Memory B cell (primary cell): ENCODE measurements around the gene PDZD4.

Experiments used
- ATAC-seq: fragments of 150-1000 bp; cut with Tn5 transposase; 2 replicates; pipeline ENCODE4 v1.10.0; 2021; ENCODE audit warnings: low read depth, mild to moderate bottlenecking, moderate library complexity
- DNase-seq, 2 donors: peaks; one replicate each; pipeline ENCODE4 v3.0.0; 2022; ENCODE audit warnings: low spot score in 2 of 2
- H3K27ac Mint-ChIP-seq: one replicate; pipeline ENCODE4 v1.8.0; 2022; ENCODE audit warnings: mild to moderate bottlenecking, moderate library complexity, mixed read lengths
- H3K27me3 Mint-ChIP-seq: one replicate; pipeline ENCODE4 v1.8.0; 2022; ENCODE audit warnings: mixed read lengths
- H3K36me3 Mint-ChIP-seq: one replicate; pipeline ENCODE4 v1.8.0; 2022; ENCODE audit warnings: mild to moderate bottlenecking, mixed read lengths
- H3K4me1 Mint-ChIP-seq: one replicate; pipeline ENCODE4 v1.8.0; 2022; ENCODE audit warnings: mixed read lengths
- H3K4me3 Mint-ChIP-seq: one replicate; pipeline ENCODE4 v1.8.0; 2022; ENCODE audit warnings: mild to moderate bottlenecking, moderate library complexity, mixed read lengths
- H3K9me3 Mint-ChIP-seq: one replicate; pipeline ENCODE4 v1.8.0; 2022; ENCODE audit warnings: mixed read lengths

Gene PDZD4

DNA sequence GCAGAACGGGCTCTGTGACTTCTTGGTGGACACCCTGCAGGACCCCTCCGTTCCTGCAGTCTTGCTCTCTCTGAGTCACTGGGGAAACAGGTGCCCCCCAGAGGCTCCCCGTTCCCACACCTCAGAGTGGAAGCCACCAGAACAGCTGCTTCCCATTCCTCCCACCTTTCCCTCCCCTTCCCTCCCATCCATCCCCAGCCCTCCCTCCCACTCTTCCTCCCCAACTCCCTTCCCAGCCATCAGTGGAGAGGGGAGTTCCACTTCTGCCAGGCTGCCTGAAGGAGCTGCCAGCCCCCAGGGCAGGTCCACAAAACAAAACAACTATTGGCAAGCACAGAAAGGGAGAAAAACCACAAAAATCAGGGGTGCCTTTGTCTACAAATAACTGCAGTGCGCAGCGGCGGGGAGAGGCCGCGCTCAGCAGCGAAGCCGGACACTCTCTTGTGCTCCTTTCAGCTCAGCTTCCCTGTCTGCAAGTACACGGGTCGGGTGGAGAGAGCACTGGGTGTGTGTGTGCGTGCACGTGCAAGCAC lies 27.8 kb downstream of the PDZD4 start:
- Mint-ChIP-seq H3K36me3 (no peaks in the 10 kb centered on the region), H3K27ac (no peak overlapping the region), H3K9me3 (no peaks in the 10 kb centered on the region), H3K4me3 (no peak overlapping the region), H3K27me3 (no peaks in the 10 kb centered on the region), H3K4me1 (no peaks in the 10 kb centered on the region)
- DNase-seq (no peak), ATAC-seq (no peak)

DNA sequence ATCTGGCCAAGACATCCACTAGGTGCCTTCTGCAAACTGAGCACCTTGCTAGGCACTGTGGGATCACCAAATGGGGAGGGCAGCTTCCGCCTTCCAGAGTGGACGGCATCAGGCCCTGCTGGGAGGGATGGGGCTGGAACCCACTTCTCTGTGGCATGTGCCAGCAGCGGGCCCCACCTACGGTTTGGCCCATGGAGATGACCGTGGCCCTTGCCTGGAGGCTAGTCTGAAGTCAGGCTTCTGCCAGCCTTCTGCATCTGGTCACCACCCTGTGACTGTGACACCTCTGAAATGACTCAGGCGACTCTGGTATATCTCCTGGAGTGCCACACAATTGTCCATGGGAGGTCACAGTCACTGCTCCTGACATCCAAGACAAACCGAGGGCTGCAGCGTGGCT lies 28.7 kb downstream of the PDZD4 start:
- no peak for DNase-seq
- H3K36me3 Mint-ChIP-seq: no peaks in the 10 kb centered on the region
- H3K27ac Mint-ChIP-seq: no peak overlapping the region
- no peak overlapping the region for H3K4me3 Mint-ChIP-seq
- H3K9me3 Mint-ChIP-seq: no peaks in the 10 kb centered on the region
- no peaks in the 10 kb centered on the region for H3K4me1 Mint-ChIP-seq
- no peak for ATAC-seq
- H3K27me3 Mint-ChIP-seq: no peaks in the 10 kb centered on the region

DNA sequence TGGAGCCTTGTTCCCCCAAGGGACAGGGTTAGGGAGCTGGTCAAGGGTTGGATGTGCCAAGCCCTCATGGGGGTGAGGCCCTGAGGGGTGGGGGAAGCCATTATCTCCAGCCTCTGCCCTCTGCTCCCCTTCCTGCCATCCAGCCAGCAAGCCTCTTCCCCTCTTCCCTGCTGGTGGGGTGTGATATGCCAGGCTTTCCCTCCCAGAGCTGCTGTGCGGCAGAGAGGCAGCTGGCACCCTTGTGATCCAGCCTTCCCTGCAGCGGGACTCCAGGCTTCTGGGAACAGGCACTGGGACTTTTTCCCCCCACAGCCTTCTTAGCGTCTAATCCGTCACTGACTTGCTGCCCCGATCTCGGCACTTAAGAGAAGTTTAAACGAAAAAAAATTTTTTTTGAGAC lies 29.6 kb downstream of the PDZD4 start:
- Mint-ChIP-seq H3K36me3 (no peaks in the 10 kb centered on the region), H3K9me3 (no peaks in the 10 kb centered on the region), H3K4me1 (peaks cover 5% of the 10 kb centered on the region), H3K27me3 (no peaks in the 10 kb centered on the region), H3K4me3 (no peak overlapping the region), H3K27ac (no peak overlapping the region)
- ATAC-seq (no peak), DNase-seq (no peak)

DNA sequence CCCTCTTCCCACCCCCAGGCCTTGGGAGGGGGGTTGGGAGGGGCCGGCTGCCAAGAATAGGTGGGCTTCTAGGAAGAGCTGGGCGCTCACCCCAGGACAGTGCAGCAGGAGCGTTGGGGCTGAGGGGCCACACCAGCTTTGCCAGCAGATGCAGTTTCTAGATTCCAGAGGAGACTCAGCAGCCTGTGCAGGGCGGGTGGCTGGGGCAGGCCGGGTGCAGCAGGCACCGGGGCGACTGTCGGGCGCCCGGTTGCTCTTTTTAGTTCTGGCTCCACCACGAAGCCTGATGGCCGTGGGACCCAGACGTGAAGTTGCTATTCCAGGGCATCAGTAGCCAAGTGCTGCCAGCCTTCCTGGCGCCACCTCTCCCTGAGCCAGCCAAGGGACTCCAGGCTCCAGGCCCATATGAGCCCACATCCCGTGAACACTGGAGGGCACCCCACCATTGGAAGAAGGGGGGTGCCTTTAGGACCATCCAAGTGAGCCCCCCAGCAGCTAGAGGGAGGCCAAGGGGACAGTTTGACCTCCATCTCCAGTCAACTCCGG lies 30.1 kb downstream of the PDZD4 start:
- no peaks in the 10 kb centered on the region for H3K27me3 Mint-ChIP-seq
- H3K36me3 Mint-ChIP-seq: no peaks in the 10 kb centered on the region
- no peak for DNase-seq
- H3K4me1 Mint-ChIP-seq: peaks cover 5% of the 10 kb centered on the region
- no peak overlapping the region for H3K4me3 Mint-ChIP-seq
- ATAC-seq: no peak
- H3K9me3 Mint-ChIP-seq: no peaks in the 10 kb centered on the region
- H3K27ac Mint-ChIP-seq: no peak overlapping the region

DNA sequence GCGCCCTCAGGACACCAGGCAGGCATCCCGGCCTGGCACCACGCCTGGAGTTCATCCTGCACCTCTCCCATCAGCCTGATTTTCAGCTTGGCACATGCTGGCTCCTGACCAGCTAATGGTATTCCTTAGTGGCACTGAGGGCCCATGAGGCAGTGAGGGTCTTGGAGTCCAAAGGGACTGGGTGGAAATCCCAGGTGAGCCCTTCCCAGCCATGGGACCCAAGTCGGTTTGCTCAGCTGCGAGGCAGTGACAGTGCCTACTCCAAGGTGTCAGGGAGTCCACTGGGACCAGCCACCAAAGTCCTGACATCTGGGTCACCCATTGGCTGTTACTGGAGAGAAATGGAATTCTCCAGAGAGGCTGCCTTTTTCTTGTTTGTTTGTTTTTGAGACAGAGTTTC lies 31.0 kb downstream of the PDZD4 start:
- Mint-ChIP-seq H3K36me3 (no peaks in the 10 kb centered on the region), H3K9me3 (no peaks in the 10 kb centered on the region), H3K27ac (peak overlapping the region; percentile 24), H3K27me3 (no peaks in the 10 kb centered on the region), H3K4me1 (peaks cover 7% of the 10 kb centered on the region), H3K4me3 (no peak overlapping the region)
- ATAC-seq (no peak), DNase-seq (no peak)

DNA sequence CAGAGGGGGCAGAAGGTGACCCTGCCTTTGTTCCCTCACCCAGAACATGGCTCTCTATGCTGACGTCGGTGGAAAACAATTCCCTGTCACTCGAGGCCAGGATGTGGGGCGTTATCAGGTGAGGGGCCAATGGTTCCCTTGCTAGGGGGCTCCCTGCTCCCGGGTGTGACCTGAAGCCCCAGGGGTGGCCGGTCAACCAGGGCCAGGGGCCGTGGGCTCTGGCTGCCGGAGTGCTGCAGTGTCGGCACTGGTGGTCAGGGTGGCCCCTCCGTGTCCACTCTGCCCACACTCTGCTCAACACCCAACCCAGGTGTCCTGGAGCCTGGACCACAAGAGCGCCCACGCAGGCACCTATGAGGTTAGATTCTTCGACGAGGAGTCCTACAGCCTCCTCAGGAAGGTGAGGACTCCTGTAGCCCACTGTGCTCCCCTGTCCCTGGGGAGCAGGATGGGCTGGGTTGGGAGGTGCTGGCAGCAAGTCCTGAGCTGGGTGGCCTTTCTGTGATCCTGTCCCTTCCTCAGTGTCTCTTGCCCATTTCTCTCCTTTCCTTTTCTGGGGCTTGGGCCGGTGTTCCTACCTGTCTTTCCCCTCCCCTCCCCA lies 32.8 kb downstream of the PDZD4 start:
- ATAC-seq (no peak), DNase-seq (no peak)
- H3K9me3 Mint-ChIP-seq: no peaks in the 10 kb centered on the region
- no peaks in the 10 kb centered on the region for H3K36me3 Mint-ChIP-seq
- H3K27me3 Mint-ChIP-seq: no peaks in the 10 kb centered on the region
- no peak overlapping the region for H3K4me3 Mint-ChIP-seq
- no peak overlapping the region for H3K27ac Mint-ChIP-seq
- peaks cover 13% of the 10 kb centered on the region for H3K4me1 Mint-ChIP-seq

DNA sequence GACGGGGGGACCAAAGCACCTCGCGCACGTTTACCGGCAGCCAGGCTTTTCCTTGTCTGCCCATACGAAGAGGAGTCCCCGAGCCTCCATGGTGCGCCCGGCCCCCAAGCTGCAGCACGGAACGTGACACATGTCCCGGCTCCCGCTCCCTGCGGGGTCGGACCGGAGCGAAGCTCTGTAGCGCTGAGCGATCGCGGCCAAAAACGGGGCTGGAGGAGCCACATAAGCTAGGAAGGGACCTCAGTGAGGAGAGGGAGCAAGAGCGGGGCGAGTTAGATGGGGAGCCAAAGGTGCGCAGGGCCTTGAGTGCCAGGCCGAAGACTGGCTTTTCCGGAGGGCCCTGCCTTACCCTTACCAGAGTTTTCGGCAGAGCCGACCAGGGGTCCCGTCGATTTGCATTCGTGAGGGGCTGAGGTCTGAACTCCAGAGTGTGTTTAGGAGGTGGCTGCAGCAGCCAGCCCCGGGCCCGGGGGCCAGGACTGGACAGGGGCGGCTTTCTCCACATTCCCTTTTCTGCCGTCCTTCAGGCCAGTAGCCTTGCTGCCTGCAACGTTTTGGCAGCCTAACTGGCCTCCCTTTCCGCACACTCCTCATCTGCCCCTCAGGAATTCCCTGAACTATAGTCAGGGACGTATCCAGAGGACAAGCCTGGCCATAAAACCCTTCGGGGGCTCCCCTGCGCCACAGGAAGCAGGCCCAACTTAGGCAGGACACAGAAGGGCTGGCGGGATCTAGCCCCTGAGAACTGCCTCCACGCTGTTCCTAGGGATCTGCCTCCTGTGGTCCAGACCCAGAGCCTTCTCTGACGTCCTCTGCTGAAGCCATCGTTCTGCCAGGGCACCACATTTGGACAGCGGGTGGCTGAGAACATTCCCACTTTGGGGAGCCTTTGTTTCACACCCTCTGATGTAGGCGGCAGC lies 35.2 kb downstream of the PDZD4 start:
- peaks cover 13% of the 10 kb centered on the region for H3K4me1 Mint-ChIP-seq
- H3K36me3 Mint-ChIP-seq: no peaks in the 10 kb centered on the region
- peak overlapping the region; percentile 97 for H3K4me3 Mint-ChIP-seq

DNA sequence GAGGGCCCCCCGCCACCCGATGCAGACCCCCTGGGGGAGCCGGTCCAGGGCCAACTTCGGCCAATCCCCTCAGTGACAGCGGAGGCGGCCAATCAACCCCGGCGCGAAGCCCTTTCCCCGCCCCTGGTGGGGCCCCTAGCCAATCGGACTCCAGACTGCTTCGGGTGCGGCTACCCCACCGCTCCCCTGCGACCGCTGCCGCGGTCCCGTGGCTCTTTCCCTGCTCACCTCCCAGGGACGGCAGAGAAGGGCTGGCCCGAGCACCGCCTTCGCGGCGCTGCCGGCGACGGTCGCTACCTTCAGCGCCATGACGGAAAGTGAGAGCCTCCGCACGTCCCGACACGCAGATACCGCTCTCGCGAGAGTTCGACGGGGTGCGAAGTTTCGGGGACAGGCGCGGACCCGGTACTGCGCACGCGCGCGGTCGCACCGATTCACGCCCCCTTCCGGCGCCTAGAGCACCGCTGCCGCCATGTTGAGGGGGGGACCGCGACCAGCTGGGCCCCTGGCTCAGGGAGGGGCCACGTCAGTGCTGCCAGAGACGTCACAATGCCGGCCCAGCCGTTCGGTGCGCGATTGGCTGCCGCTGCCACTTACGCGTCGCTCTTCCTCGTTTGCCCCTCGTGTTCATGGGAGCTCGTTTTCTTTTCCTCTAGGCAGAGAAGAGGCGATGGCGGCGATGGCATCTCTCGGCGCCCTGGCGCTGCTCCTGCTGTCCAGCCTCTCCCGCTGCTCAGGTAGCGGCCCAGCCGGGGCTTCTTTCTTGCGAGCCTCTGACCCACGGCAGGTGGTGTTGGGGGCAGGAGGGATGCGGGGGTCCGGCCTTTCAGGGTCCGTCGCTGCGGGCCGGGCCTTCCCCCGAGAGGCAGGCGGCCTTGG lies 36.1 kb downstream of the PDZD4 start, which contains the start of the genes IDH3G and SSR4:
TSS of gene IDH3G (minus strand) at position 358 of the 879 bp plus-strand sequence. CDS start at position 309, 49 bp downstream.
TSS of gene SSR4 (plus strand) at position 651 of the 879 bp plus-strand sequence. CDS start at position 671, 20 bp downstream.
- no peaks in the 10 kb centered on the region for H3K27me3 Mint-ChIP-seq
- peak within 1 kb of the TSS; percentile 97 for H3K4me3 Mint-ChIP-seq
- H3K36me3 Mint-ChIP-seq: peaks cover 2% of the 10 kb centered on the region
- H3K4me1 Mint-ChIP-seq: peaks cover 13% of the 10 kb centered on the region
- DNase-seq (peak; percentile 85 to 90), ATAC-seq (peak; percentile 90)
- peak within 1 kb of the TSS; percentile 97 for H3K27ac Mint-ChIP-seq
- H3K9me3 Mint-ChIP-seq: no peaks in the 10 kb centered on the region

More for the DNA sequence above, 35.2 kb downstream of the PDZD4 start:
- DNase-seq: peak in 1 of 2 donors; percentile 27
- Mint-ChIP-seq H3K9me3 (no peaks in the 10 kb centered on the region), H3K27me3 (no peaks in the 10 kb centered on the region), H3K27ac (peak overlapping the region; percentile 97)
- no peak for ATAC-seq

DNA sequence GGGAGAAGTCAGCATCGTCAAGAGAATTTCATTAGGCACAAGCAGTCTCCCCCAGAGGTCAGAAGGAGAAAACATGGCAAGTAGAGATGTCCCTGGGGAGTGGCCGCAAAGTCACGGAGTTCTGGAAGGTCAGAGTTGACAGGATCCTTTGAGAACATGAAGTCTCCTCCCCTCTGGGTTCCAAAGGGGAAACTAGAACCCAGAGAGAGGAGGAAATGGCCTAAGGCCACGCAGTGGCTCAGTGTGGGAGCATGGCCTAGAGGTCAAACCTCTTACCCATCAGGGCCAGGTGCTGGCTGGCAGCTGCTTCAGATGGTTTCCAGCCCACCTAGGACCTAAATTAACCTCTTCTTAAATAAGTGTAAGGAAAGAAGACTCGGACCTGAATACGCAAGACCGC lies 37.1 kb downstream of the PDZD4 start:
- ATAC-seq (no peak), DNase-seq (no peak)
- no peaks in the 10 kb centered on the region for H3K27me3 Mint-ChIP-seq
- peaks cover 13% of the 10 kb centered on the region for H3K4me1 Mint-ChIP-seq
- H3K27ac Mint-ChIP-seq: peak overlapping the region; percentile 97
- H3K4me3 Mint-ChIP-seq: peak overlapping the region; percentile 97
- peaks cover 2% of the 10 kb centered on the region for H3K36me3 Mint-ChIP-seq
- no peaks in the 10 kb centered on the region for H3K9me3 Mint-ChIP-seq

DNA sequence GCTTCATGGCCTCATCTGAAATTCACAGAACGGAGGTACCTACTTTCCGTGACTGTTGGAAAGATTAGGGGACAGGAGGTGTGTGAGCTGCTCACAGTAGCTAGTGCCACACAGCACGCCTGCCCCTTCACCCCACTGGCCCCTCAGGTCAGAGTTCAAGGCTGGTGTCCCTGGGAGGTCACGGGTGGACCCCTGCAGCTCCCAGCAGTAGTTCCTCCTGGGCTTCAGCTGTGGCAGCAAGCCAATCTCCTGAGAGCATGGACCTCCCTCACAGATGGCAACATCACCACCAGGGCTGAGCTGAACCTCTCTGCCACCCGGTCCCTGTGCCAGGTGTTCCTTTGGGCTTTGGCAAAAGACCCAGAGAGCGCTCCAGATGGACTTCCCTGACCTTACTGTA lies 38.0 kb downstream of the PDZD4 start:
- H3K4me1 Mint-ChIP-seq: peaks cover 13% of the 10 kb centered on the region
- ATAC-seq (no peak), DNase-seq (no peak)
- no peaks in the 10 kb centered on the region for H3K27me3 Mint-ChIP-seq
- no peak overlapping the region for H3K4me3 Mint-ChIP-seq
- peaks cover 2% of the 10 kb centered on the region for H3K36me3 Mint-ChIP-seq
- peak overlapping the region; percentile 97 for H3K27ac Mint-ChIP-seq
- no peaks in the 10 kb centered on the region for H3K9me3 Mint-ChIP-seq

DNA sequence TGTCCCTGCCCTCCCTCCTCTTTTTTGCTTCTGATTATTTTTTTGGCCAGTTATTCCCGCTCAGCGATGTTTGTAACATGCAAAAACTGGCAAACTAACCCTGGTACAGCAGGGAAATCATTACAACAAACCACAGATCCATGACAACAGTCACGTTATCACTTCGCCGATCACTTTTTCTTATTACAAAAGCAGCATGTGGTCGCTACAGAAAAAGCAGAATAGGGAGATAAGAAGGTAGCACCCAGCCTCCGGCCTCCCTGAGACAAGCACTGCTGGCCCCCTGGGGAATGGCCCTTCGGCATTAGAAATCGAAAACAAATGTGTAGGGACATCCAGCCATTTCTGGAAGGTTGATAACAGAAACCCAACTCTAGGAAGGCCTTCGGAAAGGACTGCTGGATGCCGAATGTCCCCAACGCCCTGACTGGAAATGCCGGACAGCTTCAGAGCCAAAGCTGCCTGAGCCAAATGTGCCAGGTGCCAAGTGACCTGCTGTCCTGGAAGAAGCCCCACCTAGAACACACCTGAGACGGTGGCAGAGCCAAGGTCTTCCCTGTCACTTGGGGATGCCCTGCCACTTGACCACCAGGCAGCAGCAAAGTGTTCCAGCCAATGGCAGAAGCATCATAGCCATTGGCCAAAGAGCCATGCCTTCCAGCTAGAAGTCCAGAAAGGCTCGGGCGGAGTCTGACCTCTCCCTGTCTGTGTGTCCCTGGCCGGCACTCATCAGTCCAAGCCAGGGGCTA lies 39.1 kb downstream of the PDZD4 start:
- DNase-seq (no peak), ATAC-seq (no peak)
- H3K4me3 Mint-ChIP-seq: no peak overlapping the region
- peaks cover 13% of the 10 kb centered on the region for H3K4me1 Mint-ChIP-seq
- H3K9me3 Mint-ChIP-seq: no peaks in the 10 kb centered on the region
- H3K27me3 Mint-ChIP-seq: no peaks in the 10 kb centered on the region
- H3K36me3 Mint-ChIP-seq: peaks cover 2% of the 10 kb centered on the region
- H3K27ac Mint-ChIP-seq: no peak overlapping the region

DNA sequence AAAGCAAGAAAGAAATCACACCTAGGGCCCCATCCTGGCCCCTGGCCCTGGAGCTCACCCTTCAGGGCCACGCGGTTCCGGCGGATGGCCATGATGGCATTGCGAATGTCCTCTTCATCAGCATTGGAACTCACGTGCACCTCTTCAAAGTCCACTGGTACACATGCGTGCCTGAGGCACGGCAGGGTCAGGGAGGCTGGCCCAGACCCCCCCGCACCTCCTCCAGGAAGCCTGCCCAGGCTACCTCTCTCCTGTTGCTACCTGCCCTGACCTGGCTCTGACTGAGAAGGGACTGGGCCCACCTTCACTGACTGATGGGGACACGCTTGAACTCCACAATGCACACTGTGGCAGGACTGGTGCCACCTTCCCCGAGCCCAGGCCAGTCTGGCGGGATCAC lies 40.7 kb downstream of the PDZD4 start:
- H3K4me1 Mint-ChIP-seq: peaks cover 6% of the 10 kb centered on the region
- DNase-seq (no peak), ATAC-seq (no peak)
- H3K27ac Mint-ChIP-seq: no peak overlapping the region
- no peak overlapping the region for H3K4me3 Mint-ChIP-seq
- H3K36me3 Mint-ChIP-seq: peaks cover 5% of the 10 kb centered on the region
- H3K9me3 Mint-ChIP-seq: no peaks in the 10 kb centered on the region
- H3K27me3 Mint-ChIP-seq: no peaks in the 10 kb centered on the region

DNA sequence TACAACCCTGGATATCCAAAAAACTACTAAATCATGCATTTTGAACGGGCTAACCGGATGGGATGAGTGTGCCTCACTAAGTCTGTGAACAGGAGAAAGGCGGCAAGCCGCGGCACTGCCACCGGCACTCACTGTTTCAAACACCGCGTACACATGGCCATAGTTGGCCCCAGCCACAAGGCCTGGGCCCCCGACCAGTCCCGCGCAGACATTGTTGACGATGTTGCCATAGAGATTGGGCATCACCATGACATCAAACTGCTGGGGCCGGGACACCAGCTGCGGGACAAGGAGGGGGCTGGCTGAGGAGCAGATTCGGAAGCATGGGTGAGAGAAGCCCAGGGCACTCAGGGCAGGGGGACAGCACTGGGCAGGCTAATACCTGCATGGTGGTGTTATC lies 43.7 kb downstream of the PDZD4 start:
- H3K9me3 Mint-ChIP-seq: no peaks in the 10 kb centered on the region
- H3K36me3 Mint-ChIP-seq: peaks cover 5% of the 10 kb centered on the region
- H3K4me3 Mint-ChIP-seq: no peak overlapping the region
- no peak overlapping the region for H3K27ac Mint-ChIP-seq
- H3K27me3 Mint-ChIP-seq: no peaks in the 10 kb centered on the region
- H3K4me1 Mint-ChIP-seq: no peaks in the 10 kb centered on the region
- DNase-seq: no peak
- no peak for ATAC-seq
